Measurements from ENCODE around the gene TUBB3. TPM values are rescaled to one million over a fixed set of nuclear protein-coding genes. Genes with fewer than 3 reads are reported as not detected.

TUBB3 gene
- total RNA-seq, 1 experiment from 2014 or later = 164 TPM

DNA sequence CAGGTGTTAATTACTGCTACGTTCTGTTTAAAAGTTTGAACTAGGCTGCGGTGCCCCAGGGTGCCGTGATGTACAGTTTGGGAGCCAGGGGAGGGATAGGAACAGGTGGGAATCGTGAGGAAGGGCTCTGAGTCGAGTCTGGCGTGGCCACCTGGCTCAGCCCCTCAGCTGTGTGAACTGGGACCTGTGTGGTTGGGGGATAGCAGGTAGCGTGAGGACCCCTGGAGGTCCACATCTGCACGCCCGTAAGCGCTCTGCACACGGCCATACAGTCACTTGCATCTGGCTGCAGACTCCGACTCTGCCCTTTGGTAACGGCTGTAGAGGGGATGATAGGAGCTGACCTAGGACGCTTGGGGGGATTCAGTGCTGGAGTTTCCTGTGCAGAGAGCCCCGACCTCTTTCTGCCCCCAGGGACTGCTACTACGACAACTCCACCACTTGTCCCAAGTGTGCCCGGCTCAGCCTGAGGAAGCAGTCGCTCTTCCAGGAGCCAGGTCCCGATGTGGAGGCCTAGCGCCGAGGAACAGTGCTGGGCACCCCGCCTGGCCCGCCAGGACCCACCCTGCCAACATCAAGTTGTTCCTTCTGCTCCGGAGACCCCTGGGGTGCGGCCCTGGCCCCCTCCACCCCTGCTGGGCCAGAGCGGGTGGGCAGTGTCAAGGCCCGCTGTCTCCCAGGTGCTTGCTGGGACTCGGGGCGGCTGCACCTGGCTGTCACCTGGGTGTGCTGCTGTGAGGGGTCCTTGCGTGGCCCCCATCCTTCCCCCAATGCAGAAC is 42.5 kb downstream of the TUBB3 start:
- Mint-ChIP-seq H3K4me1 (no peaks in the 10 kb centered on the region), H3K36me3 (ENCODE audit: insufficient read depth in 1 of 3, low read depth in 3 of 3) (peaks cover 14 to 34% (median 18%) of the 10 kb centered on the region in 3 experiments), H3K27me3 (ENCODE audit: low read depth) (peaks cover 8% of the 10 kb centered on the region; the same call in 1 of the 2 replicates), H3K9me3 (peaks cover 6 to 8% of the 10 kb centered on the region in 2 experiments), H3K4me3 (peak overlapping the region in 1 of 2 experiments; percentile 2; a peak in 1 of 5 replicates), H3K27ac (no peak overlapping the region; a peak in 1 of 7 replicates)
- Histone ChIP-seq H2BK120ac (ENCODE audit: low read depth, low read length, poor library complexity, severe bottlenecking) (no peak overlapping the region), H2BK12ac (ENCODE audit: insufficient read length, low read depth, low read length) (no peak overlapping the region), H3K23ac (ENCODE audit: insufficient read length, low read depth, low read length) (no peak overlapping the region), H4K91ac (ENCODE audit: insufficient read length, low read depth, low read length) (no peak overlapping the region), H3T11ph (ENCODE audit: low read length) (no peak overlapping the region), H3K79me1 (ENCODE audit: insufficient read depth, low read depth, low read length, poor library complexity, severe bottlenecking) (no peaks in the 10 kb centered on the region), H3K4ac (ENCODE audit: low read depth, low read length) (no peak overlapping the region), H2BK5ac (ENCODE audit: insufficient read length, low read length) (no peak overlapping the region), H3K56ac (ENCODE audit: insufficient read length, low read depth, low read length) (no peak overlapping the region), H3K9ac (ENCODE audit: extremely low read depth, insufficient read length, low read length) (no peak overlapping the region), H3K23me2 (ENCODE audit: insufficient read length, low read depth, low read length, poor library complexity, severe bottlenecking) (no peaks in the 10 kb centered on the region), H2AFZ (ENCODE audit: low read length) (no peak overlapping the region), H3K9me3 (ENCODE audit: control insufficient read depth, low read depth, low read length) (no peaks in the 10 kb centered on the region), H3K79me2 (ENCODE audit: insufficient read depth, low read length) (no peaks in the 10 kb centered on the region), H3K4me2 (ENCODE audit: insufficient read depth, insufficient read length, low read length) (no peak overlapping the region), H3K27ac (ENCODE audit: insufficient read length, low read depth, low read length) (no peak overlapping the region), H3K18ac (ENCODE audit: insufficient read length, low read depth, low read length) (no peak overlapping the region), H2BK20ac (ENCODE audit: low read depth, low read length, poor library complexity, severe bottlenecking) (no peak overlapping the region), H4K20me1 (ENCODE audit: control insufficient read depth, insufficient read depth, insufficient read length) (no peaks in the 10 kb centered on the region), H4K5ac (ENCODE audit: insufficient read length, low read depth, low read length) (no peak overlapping the region), H2BK15ac (ENCODE audit: low read depth, low read length) (no peak overlapping the region), H4K8ac (replicated peaks; ENCODE audit: insufficient read length, low read depth, low read length) (no peak overlapping the region), H2AK5ac (ENCODE audit: insufficient read length, low read length) (no peak overlapping the region), H3K27me3 (ENCODE audit: insufficient read depth, low read length) (no peaks in the 10 kb centered on the region), H3K4me1 (ENCODE audit: insufficient read depth, low read length) (no peaks in the 10 kb centered on the region), H3K14ac (ENCODE audit: insufficient read depth, low read length) (no peak overlapping the region)
- no peak for DNase-seq
- TF ChIP-seq, protein P1, sequence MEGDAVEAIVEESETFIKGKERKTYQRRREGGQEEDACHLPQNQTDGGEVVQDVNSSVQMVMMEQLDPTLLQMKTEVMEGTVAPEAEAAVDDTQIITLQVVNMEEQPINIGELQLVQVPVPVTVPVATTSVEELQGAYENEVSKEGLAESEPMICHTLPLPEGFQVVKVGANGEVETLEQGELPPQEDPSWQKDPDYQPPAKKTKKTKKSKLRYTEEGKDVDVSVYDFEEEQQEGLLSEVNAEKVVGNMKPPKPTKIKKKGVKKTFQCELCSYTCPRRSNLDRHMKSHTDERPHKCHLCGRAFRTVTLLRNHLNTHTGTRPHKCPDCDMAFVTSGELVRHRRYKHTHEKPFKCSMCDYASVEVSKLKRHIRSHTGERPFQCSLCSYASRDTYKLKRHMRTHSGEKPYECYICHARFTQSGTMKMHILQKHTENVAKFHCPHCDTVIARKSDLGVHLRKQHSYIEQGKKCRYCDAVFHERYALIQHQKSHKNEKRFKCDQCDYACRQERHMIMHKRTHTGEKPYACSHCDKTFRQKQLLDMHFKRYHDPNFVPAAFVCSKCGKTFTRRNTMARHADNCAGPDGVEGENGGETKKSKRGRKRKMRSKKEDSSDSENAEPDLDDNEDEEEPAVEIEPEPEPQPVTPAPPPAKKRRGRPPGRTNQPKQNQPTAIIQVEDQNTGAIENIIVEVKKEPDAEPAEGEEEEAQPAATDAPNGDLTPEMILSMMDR (conservative IDR thresholded peaks at IDR 0.05) = no peak
- WGBS (ENCODE audit: extremely low coverage, insufficient read length, low lambda C conversion rate) = no CpG with 5 or more reads among the region's 30 CpGs
